Measurements from ENCODE around the gene GNL1.

GRCh38 chr6:30543821-30544220, 12.5 kb downstream of the GNL1 start:
- TF ChIP-seq POLR2A (IDR thresholded peaks at IDR 0.05; ENCODE audit: low read length) (no peak), GATA1 (IDR thresholded peaks at IDR 0.05; ENCODE audit: low read depth, low read length) (no peak)
